Caco-2 (cell line): ENCODE data around the gene ALX4. TPM values are rescaled to one million over a fixed set of nuclear protein-coding genes. Genes with fewer than 3 reads are reported as not detected.

Experiments used
- BruUV-seq: library from RNA; stranded (reverse); fragments of 400-500 nt; replicated peaks from 2 replicates; lab custom pipeline; 2021; lab: Mats Ljungman, UMichigan
- CTCF ChIA-PET: fragments of 300-600 bp; sonication (Branson Sonifier 250); formaldehyde crosslinking; loops from one replicate; lab custom pipeline; 2022; ENCODE audit warnings: antibody characterized with exemption; lab: Charles Lee
- POLR2A ChIA-PET: fragments of 300-600 bp; sonication (Branson Sonifier 250); formaldehyde crosslinking; loops from one replicate; lab custom pipeline; 2022; ENCODE audit warnings: antibody characterized with exemption; lab: Charles Lee
- DNase-seq, 2 experiments: peaks; one replicate each; pipeline versions ENCODE4 v3.0.0 to v3.0.0-alpha.2; 2020 to 2022
- H3K27me3 ChIP-seq: replicated peaks from 2 replicates; pipeline ENCODE4 v1.6.0; 2011; ENCODE audit warnings: low read length; ENCODE audit not compliant: control insufficient read depth, insufficient read depth
- H3K36me3 ChIP-seq: 2 replicates; pipeline ENCODE4 v1.5.1; 2011; ENCODE audit warnings: low read length; ENCODE audit not compliant: control insufficient read depth, insufficient read depth
- H3K4me1 ChIP-seq: fragments of 250-450 bp; sonication (Bioruptor Pico); 2 replicates; pipeline ENCODE4 v1.5.1; 2020; ENCODE audit warnings: mild to moderate bottlenecking
- H3K4me3 ChIP-seq: 2 replicates; pipeline ENCODE4 v1.5.1; 2011; ENCODE audit warnings: low read depth, mild to moderate bottlenecking, control low read depth, low read length
- H3K9me3 ChIP-seq: fragments of 250-450 bp; sonication (Bioruptor Pico); 2 replicates; pipeline ENCODE4 v1.5.1; 2020; ENCODE audit warnings: mild to moderate bottlenecking, moderate library complexity
- H3K27ac Mint-ChIP-seq: one replicate; pipeline ENCODE4 v1.8.0; 2022; ENCODE audit warnings: mixed read lengths; ENCODE audit not compliant: unreplicated experiment
- H3K27me3 Mint-ChIP-seq: one replicate; pipeline ENCODE4 v1.8.0; 2022; ENCODE audit warnings: mixed read lengths; ENCODE audit not compliant: insufficient read depth, unreplicated experiment
- H3K36me3 Mint-ChIP-seq: one replicate; pipeline ENCODE4 v1.8.0; 2022; ENCODE audit warnings: mild to moderate bottlenecking, mixed read lengths; ENCODE audit not compliant: insufficient read depth, unreplicated experiment
- H3K4me1 Mint-ChIP-seq: one replicate; pipeline ENCODE4 v1.8.0; 2022; ENCODE audit warnings: low read depth, mixed read lengths; ENCODE audit not compliant: unreplicated experiment
- H3K4me3 Mint-ChIP-seq: one replicate; pipeline ENCODE4 v1.8.0; 2022; ENCODE audit warnings: mild to moderate bottlenecking, moderate library complexity, mixed read lengths; ENCODE audit not compliant: unreplicated experiment
- H3K9me3 Mint-ChIP-seq: one replicate; pipeline ENCODE4 v1.8.0; 2022; ENCODE audit warnings: mixed read lengths; ENCODE audit not compliant: unreplicated experiment
- intact Hi-C: fragments of 100-400 bp; cut with micrococcal nuclease; formaldehyde crosslinking; loops from one replicate; pipeline ENCODE4 v1.10.0; 2022; ENCODE audit not compliant: unreplicated experiment
- total RNA-seq: library from RNA; stranded (reverse); gene quantifications from 2 replicates; pipeline ENCODE4 v1.2.3, GENCODE V29; 2022
- TF ChIP-seq, protein P1 (sequence below), 2 experiments: fragments of 200-600 bp in 1 of 2; IDR thresholded peaks; 1 replicate in 1 of 2; 2 replicates in 1 of 2; pipeline versions ENCODE4 v1.5.1 to v1.8.0; 2011 to 2022; ENCODE audit warnings: antibody characterized with exemption in 1 of 2, control low read depth in 1 of 2, inconsistent platforms in 1 of 2, low read depth in 1 of 2, low read length in 1 of 2, mild to moderate bottlenecking in 1 of 2, moderate library complexity in 1 of 2; ENCODE audit not compliant: insufficient read depth in 1 of 2, severe bottlenecking in 1 of 2, unreplicated experiment in 1 of 2

Gene ALX4
- total RNA-seq, 1 experiment from 2014 or later = 0.05 TPM

DNA sequence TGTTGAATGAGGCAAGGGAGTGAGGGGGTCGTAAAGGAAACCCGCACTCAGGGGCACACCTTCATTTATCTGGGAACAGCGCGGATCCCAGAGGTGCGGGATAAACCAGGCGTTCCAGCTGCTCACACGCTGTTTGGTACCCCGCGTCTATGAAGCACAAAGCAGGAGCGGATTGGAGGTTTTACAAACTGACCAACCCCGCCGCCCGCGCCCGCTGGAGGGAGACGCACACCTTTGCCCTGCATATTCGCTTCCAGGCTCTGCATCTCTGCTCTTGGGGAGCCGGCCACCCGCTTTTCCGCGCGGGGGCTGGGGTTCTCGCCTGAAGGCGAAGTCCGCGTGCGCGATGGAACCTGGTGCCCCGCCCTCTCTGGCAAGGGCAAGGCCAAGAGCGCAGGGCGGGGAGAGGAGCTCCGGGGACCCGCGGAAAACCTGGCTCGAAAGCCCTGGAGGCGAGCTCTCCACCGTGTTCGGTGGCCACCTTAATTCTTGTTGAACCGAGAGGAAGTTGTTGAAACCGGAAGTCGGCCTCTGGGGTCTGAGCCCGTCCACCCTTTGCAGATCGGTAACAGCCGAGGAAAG, 6.8 kb upstream of the ALX4 start:
- no peaks in the 10 kb centered on the region for H3K36me3 Mint-ChIP-seq
- H3K27ac Mint-ChIP-seq = no peak overlapping the region
- H3K4me1 ChIP-seq = 0 out of 2 replicates have a peak, but pooled peaks cover 3% of the 10 kb centered on the region
- CTCF ChIA-PET = interaction anchor here (1.1 kb wide), 1 partner anchor 31 kb away, joined by 3 read pairs; no protein-coding TSS in a partner anchor
- BruUV-seq = no TSS peak
- H3K9me3 Mint-ChIP-seq = no peaks in the 10 kb centered on the region
- peak overlapping the region; percentile 46 for H3K4me3 Mint-ChIP-seq
- H3K4me1 Mint-ChIP-seq = no peaks in the 10 kb centered on the region
- no peaks in the 10 kb centered on the region for H3K9me3 ChIP-seq
- peaks cover 22% of the 10 kb centered on the region for H3K27me3 Mint-ChIP-seq
- TF ChIP-seq, protein P1, sequence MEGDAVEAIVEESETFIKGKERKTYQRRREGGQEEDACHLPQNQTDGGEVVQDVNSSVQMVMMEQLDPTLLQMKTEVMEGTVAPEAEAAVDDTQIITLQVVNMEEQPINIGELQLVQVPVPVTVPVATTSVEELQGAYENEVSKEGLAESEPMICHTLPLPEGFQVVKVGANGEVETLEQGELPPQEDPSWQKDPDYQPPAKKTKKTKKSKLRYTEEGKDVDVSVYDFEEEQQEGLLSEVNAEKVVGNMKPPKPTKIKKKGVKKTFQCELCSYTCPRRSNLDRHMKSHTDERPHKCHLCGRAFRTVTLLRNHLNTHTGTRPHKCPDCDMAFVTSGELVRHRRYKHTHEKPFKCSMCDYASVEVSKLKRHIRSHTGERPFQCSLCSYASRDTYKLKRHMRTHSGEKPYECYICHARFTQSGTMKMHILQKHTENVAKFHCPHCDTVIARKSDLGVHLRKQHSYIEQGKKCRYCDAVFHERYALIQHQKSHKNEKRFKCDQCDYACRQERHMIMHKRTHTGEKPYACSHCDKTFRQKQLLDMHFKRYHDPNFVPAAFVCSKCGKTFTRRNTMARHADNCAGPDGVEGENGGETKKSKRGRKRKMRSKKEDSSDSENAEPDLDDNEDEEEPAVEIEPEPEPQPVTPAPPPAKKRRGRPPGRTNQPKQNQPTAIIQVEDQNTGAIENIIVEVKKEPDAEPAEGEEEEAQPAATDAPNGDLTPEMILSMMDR (IDR thresholded peaks at IDR 0.05; ENCODE audit: insufficient read depth in 1 of 2, low read depth in 1 of 2, low read length in 1 of 2, severe bottlenecking in 1 of 2, unreplicated experiment in 1 of 2) = no peak
- POLR2A ChIA-PET = no interaction called here
- H3K27me3 ChIP-seq = peaks cover 2% of the 10 kb centered on the region; the same call in 1 of the 2 replicates
- intact Hi-C loops = no loop called here
- no peaks in the 10 kb centered on the region for H3K36me3 ChIP-seq
- peak; percentile 28 to 40 for DNase-seq
- H3K4me3 ChIP-seq = peak overlapping the region; percentile 24

DNA sequence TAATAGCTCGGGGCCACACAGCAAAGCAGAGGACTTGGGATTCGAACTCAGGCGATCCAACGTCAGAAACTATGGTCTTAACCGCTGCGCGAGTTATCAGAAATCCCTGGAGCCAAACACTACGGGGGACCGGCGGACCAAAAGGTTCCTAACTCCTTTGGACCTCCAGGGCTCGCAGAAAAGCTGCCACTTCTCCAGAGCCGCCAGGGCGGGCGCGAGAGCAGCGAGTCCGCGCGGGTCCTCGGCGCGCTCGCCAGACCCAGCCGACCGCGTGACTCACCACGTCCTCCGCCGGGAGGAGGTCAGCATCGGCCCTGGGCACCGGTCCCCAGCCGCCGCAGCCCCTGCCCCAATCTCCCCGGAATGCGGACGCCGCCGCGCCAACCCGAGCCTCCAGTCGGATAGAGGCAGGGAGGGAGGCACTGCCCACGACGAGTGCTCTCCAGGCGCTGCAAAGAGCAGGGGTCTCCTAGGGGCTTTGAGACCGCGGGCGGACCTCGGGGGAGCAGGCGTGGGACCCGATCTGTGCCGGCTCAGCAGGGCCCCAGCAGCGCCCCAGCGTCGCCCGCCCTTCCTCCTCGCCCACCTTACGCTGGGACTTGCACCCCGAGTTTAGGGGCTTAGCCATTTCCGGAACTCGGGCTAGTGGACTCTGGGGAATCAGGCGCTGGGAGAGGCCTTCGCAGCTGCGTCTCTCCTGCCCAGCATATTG, 6.2 kb upstream of the ALX4 start:
- no peaks in the 10 kb centered on the region for H3K9me3 ChIP-seq
- peaks cover 2% of the 10 kb centered on the region; the same call in 1 of the 2 replicates for H3K27me3 ChIP-seq
- no peaks in the 10 kb centered on the region for H3K36me3 ChIP-seq
- no TSS peak for BruUV-seq
- intact Hi-C loops = no loop called here
- peak overlapping the region; percentile 46 for H3K4me3 Mint-ChIP-seq
- no peaks in the 10 kb centered on the region for H3K9me3 Mint-ChIP-seq
- CTCF ChIA-PET = interaction anchor here (0.6 kb wide), 1 partner anchor 23 kb away, joined by 3 read pairs; no protein-coding TSS in a partner anchor
- no peaks in the 10 kb centered on the region for H3K4me1 Mint-ChIP-seq
- no peak overlapping the region for H3K4me3 ChIP-seq
- POLR2A ChIA-PET = no interaction called here
- peaks cover 22% of the 10 kb centered on the region for H3K27me3 Mint-ChIP-seq
- H3K36me3 Mint-ChIP-seq = no peaks in the 10 kb centered on the region
- TF ChIP-seq, protein P1 (IDR thresholded peaks at IDR 0.05; ENCODE audit: insufficient read depth in 1 of 2, low read depth in 1 of 2, low read length in 1 of 2, severe bottlenecking in 1 of 2, unreplicated experiment in 1 of 2) = no peak
- no peak for DNase-seq
- no peak overlapping the region for H3K27ac Mint-ChIP-seq
- 0 out of 2 replicates have a peak, but pooled peaks cover 3% of the 10 kb centered on the region for H3K4me1 ChIP-seq

DNA sequence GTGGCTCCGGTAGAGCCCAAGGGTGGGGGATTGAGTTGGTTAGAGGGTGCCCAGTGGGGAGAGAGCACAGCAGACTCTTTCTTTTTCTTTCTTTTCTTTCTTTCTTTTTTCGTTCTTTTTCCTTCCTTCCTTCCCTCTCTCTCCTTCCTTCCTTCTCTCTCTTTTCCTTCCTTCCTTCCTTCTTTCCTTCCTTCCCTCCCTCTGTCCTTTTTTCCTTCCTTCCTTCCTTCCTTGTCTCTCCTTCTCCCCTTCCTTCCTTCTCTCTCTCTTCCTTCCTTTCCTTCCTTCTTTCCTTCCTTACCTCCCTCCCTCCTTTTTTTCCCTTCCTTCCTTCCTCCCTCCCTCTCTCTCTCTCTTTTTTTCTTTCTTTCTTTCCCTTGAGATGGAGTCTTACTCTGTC, 4.8 kb upstream of the ALX4 start:
- TF ChIP-seq, protein P1 (IDR thresholded peaks at IDR 0.05; ENCODE audit: insufficient read depth in 1 of 2, low read depth in 1 of 2, low read length in 1 of 2, severe bottlenecking in 1 of 2, unreplicated experiment in 1 of 2) = no peak
- 0 out of 2 replicates have a peak, but pooled peaks cover 3% of the 10 kb centered on the region for H3K4me1 ChIP-seq
- H3K27me3 ChIP-seq = no peaks in the 10 kb centered on the region
- intact Hi-C loops = no loop called here
- no peak for DNase-seq
- ChIA-PET CTCF (interaction anchor here (0.6 kb wide), 1 partner anchor 17 kb away, joined by 7 read pairs; no protein-coding TSS in a partner anchor), POLR2A (no interaction called here)
- H3K9me3 ChIP-seq = no peaks in the 10 kb centered on the region
- Mint-ChIP-seq H3K4me3 (no peak overlapping the region), H3K4me1 (no peaks in the 10 kb centered on the region), H3K27ac (no peak overlapping the region), H3K36me3 (no peaks in the 10 kb centered on the region), H3K9me3 (no peaks in the 10 kb centered on the region), H3K27me3 (peaks cover 11% of the 10 kb centered on the region)
- H3K36me3 ChIP-seq = no peaks in the 10 kb centered on the region
- no peak overlapping the region for H3K4me3 ChIP-seq
- BruUV-seq = no TSS peak
